IMR-90 (cell line): ENCODE data around the gene GPR176. TPM values are rescaled to one million over a fixed set of nuclear protein-coding genes. Genes with fewer than 3 reads are reported as not detected.

Experiments
- ATAC-seq: fragments of 200-7000 bp; cut with Tn5 transposase; 2 replicates; pipeline ENCODE4 v1.9.1; 2020; ENCODE audit warnings: low read depth, mild to moderate bottlenecking, moderate library complexity
- BruUV-seq: library from RNA; stranded (reverse); fragments of 400-500 nt; replicated peaks from 2 replicates; lab custom pipeline; 2021; lab: Mats Ljungman, UMichigan
- CTCF ChIA-PET: fragments of 300-600 bp; formaldehyde crosslinking; extraction: SDS; loops from one replicate; lab custom pipeline; 2021; ENCODE audit warnings: antibody characterized with exemption; lab: Yijun Ruan, JAX
- POLR2A ChIA-PET: fragments of 300-600 bp; sonication (Branson Sonifier 250); formaldehyde crosslinking; loops from one replicate; lab custom pipeline; 2022; ENCODE audit warnings: antibody characterized with exemption; ENCODE audit not compliant: unreplicated experiment; lab: Charles Lee
- DNase-seq: peaks from one replicate; pipeline ENCODE4 v3.0.0; 2013
- H2AFZ ChIP-seq: replicated peaks from 2 replicates; pipeline ENCODE3; 2013; ENCODE audit warnings: low read length, mild to moderate bottlenecking; ENCODE audit not compliant: poor library complexity
- H2AK5ac ChIP-seq: 2 replicates; pipeline ENCODE4 v1.6.1; 2013; ENCODE audit warnings: low read depth, low read length, inconsistent platforms
- H2AK9ac ChIP-seq: replicated peaks from 2 replicates; pipeline ENCODE3; 2013; ENCODE audit warnings: mild to moderate bottlenecking, low read depth, low read length, moderate library complexity; ENCODE audit not compliant: poor library complexity
- H2BK120ac ChIP-seq: 2 replicates; pipeline ENCODE4 v1.6.1; 2013; ENCODE audit warnings: low read depth, low read length, inconsistent platforms
- H2BK15ac ChIP-seq: 3 replicates; pipeline ENCODE4 v1.6.1; 2013; ENCODE audit warnings: low read depth, low read length, inconsistent platforms
- H2BK20ac ChIP-seq: 2 replicates; pipeline ENCODE4 v1.6.1; 2013; ENCODE audit warnings: low read depth, mild to moderate bottlenecking, inconsistent platforms, low read length, moderate library complexity
- H2BK5ac ChIP-seq: 2 replicates; pipeline ENCODE4 v1.6.1; 2013; ENCODE audit warnings: mild to moderate bottlenecking, low read depth, low read length, inconsistent platforms; ENCODE audit not compliant: poor library complexity, severe bottlenecking
- H3K14ac ChIP-seq: replicated peaks from 2 replicates; pipeline ENCODE4 v1.6.1; 2013; ENCODE audit warnings: low read depth, low read length, inconsistent platforms
- H3K18ac ChIP-seq: 2 replicates; pipeline ENCODE4 v1.6.1; 2013; ENCODE audit warnings: low read depth, low read length, control low read depth
- H3K23ac ChIP-seq: 2 replicates; pipeline ENCODE4 v1.6.1; 2013; ENCODE audit warnings: low read depth, low read length, inconsistent platforms
- H3K27ac ChIP-seq: 2 replicates; pipeline ENCODE4 v1.5.1; 2013; ENCODE audit warnings: mild to moderate bottlenecking, control low read depth, low read length; ENCODE audit not compliant: insufficient read depth
- H3K27me3 ChIP-seq: 2 replicates; pipeline ENCODE4 v1.6.1; 2013; ENCODE audit warnings: low read length; ENCODE audit not compliant: control insufficient read depth, insufficient read depth
- H3K36me3 ChIP-seq: 2 replicates; pipeline ENCODE4 v1.6.1; 2013; ENCODE audit warnings: low read length, mixed read lengths; ENCODE audit not compliant: control insufficient read depth, insufficient read depth
- H3K4ac ChIP-seq: 2 replicates; pipeline ENCODE4 v1.6.1; 2013; ENCODE audit warnings: low read depth, low read length, inconsistent platforms
- H3K4me1 ChIP-seq: 2 replicates; pipeline ENCODE4 v1.6.1; 2013; ENCODE audit warnings: low read length, mixed read lengths; ENCODE audit not compliant: control insufficient read depth, insufficient read depth
- H3K4me2 ChIP-seq: 2 replicates; pipeline ENCODE4 v1.6.1; 2013; ENCODE audit warnings: low read depth, mild to moderate bottlenecking, control low read depth, low read length, moderate library complexity
- H3K4me3 ChIP-seq: 2 replicates; pipeline ENCODE4 v1.5.1; 2013; ENCODE audit warnings: low read depth, mild to moderate bottlenecking, control low read depth, low read length, moderate library complexity; ENCODE audit not compliant: insufficient read depth
- H3K56ac ChIP-seq: 2 replicates; pipeline ENCODE4 v1.6.1; 2013; ENCODE audit warnings: low read length, inconsistent platforms; ENCODE audit not compliant: insufficient read depth; ENCODE audit errors: extremely low read depth
- H3K79me1 ChIP-seq, 2 experiments: 2 replicates each; pipeline ENCODE4 v1.6.1; 2013; ENCODE audit warnings: low read length in 2 of 2, inconsistent platforms in 1 of 2, low read depth in 1 of 2
- H3K9ac ChIP-seq: 2 replicates; pipeline ENCODE4 v1.6.1; 2013; ENCODE audit warnings: low read depth, low read length, control low read depth
- H3K9me1 ChIP-seq: 2 replicates; pipeline ENCODE4 v1.6.1; 2013; ENCODE audit warnings: low read length, inconsistent platforms; ENCODE audit not compliant: insufficient read depth
- H3K9me3 ChIP-seq: 2 replicates; pipeline ENCODE4 v1.6.1; 2013; ENCODE audit warnings: low read length; ENCODE audit not compliant: control insufficient read depth, insufficient read depth
- H4K20me1 ChIP-seq: 2 replicates; pipeline ENCODE4 v1.6.1; 2013; ENCODE audit warnings: low read length, inconsistent platforms; ENCODE audit not compliant: insufficient read depth
- H4K5ac ChIP-seq: 2 replicates; pipeline ENCODE4 v1.6.1; 2013; ENCODE audit warnings: mild to moderate bottlenecking, low read depth, low read length, control low read depth
- H4K8ac ChIP-seq, 2 experiments: 2 replicates each; pipeline ENCODE4 v1.6.1; 2013; ENCODE audit warnings: low read depth in 2 of 2, low read length in 2 of 2, control low read depth in 1 of 2, inconsistent platforms in 1 of 2
- H4K91ac ChIP-seq: 2 replicates; pipeline ENCODE4 v1.6.1; 2013; ENCODE audit warnings: low read depth, low read length, inconsistent platforms; ENCODE audit not compliant: insufficient read depth
- CHD1 ChIP-seq: IDR thresholded peaks from 2 replicates; pipeline ENCODE4 v1.6.1; 2012; ENCODE audit warnings: low read depth, low read length, improper control_type of control experiment
- FOS ChIP-seq: fragments of 150-350 bp; IDR thresholded peaks from 2 replicates; pipeline ENCODE4 v1.6.1; 2016; ENCODE audit warnings: low read depth, low read length
- POLR2A ChIP-seq: IDR thresholded peaks from 2 replicates; pipeline ENCODE4 v1.6.1; 2012; ENCODE audit warnings: mild to moderate bottlenecking, low read depth, low read length
- WGBS, 2 experiments: methylation state at CpG; one replicate each; pipeline versions ENCODE4 v1.1.5 to v1.1.7; 2013; ENCODE audit warnings: missing lambda C conversion rate in 2 of 2; ENCODE audit not compliant: insufficient read length in 1 of 2; ENCODE audit errors: extremely low coverage in 2 of 2; 5-methylcytosine and 5-hydroxymethylcytosine counted together
- dilution Hi-C: fragments of 300-500 bp; cut with HindIII; formaldehyde crosslinking; loops from one replicate; pipeline ENCODE4 v1.14.3; 2018; ENCODE audit warnings: low sequenced_read_pairs; ENCODE audit not compliant: unreplicated experiment
- in situ Hi-C: fragments of 300-500 bp; cut with MboI; formaldehyde crosslinking; loops from 3 replicates; pipeline ENCODE4 v1.14.3; 2019; ENCODE audit warnings: low sequenced_read_pairs, inconsistent platforms, mixed read lengths
- intact Hi-C: fragments of 100-400 bp; cut with micrococcal nuclease; formaldehyde crosslinking; loops from 2 replicates; pipeline ENCODE4 v1.10.0; 2022
- polyA plus RNA-seq, 3 experiments: library from polyadenylated mRNA; depleted of rRNA; stranded (reverse); fragments of >200 nt; gene quantifications; 2 replicates each; pipeline ENCODE4 v1.2.3, GENCODE V29; 2012; ENCODE audit warnings: low replicate concordance in 1 of 3
- total RNA-seq: library from RNA; depleted of rRNA; stranded (reverse); fragments of >200 nt; gene quantifications from 2 replicates; pipeline ENCODE4 v1.2.3, GENCODE V29; 2012

The GPR176 gene
- total and polyA plus RNA-seq, 2 of the 4 experiments (the other 2 are of a cell fraction), result 114 to 246 TPM

DNA sequence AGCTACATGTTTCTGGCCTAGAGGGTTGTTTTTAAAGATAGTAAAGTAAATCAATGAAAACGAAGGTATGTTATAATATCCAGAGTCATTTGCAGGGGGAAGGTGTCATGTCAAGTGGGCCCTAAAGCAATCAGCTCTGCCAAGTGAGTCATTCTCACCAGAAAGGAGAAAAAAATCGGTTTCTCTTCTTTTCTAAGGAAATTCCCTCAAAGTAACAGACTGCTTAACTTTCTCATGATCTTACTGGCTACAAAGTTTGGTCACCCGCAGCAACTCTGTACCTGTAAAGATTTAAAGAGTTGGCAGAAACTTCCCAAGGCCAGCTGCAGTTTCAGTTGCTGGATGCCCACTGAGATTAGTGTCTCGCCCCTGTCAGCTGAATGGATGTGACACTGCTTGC, 132.0 kb downstream of the GPR176 start:
- Histone ChIP-seq H2AFZ (no peak overlapping the region), H2AK5ac (peak overlapping the region; percentile 69), H3K9ac (peak overlapping the region; percentile 5; the same call in 1 of the 2 replicates), H3K4me3 (no peak overlapping the region), H3K18ac (peak overlapping the region; percentile 93), H3K14ac (peak overlapping the region; percentile 90), H3K36me3 (no peaks in the 10 kb centered on the region), H3K4me1 (peaks cover 27% of the 10 kb centered on the region), H3K23ac (peak overlapping the region; percentile 58; the same call in 1 of the 2 replicates), H2BK15ac (peak overlapping the region; percentile 27; the same call in 2 of the 3 replicates), H3K79me1 (peaks cover 10 to 65% of the 10 kb centered on the region in 2 experiments; a peak in 3 of 4 replicates), H4K5ac (peak overlapping the region; percentile 89), H3K4me2 (peak overlapping the region; percentile 51), H4K8ac (peak overlapping the region; percentile 9 to 72; a peak in 3 of 4 replicates), H3K27ac (peak overlapping the region; percentile 85), H3K56ac (no peak overlapping the region), H2AK9ac (no peak overlapping the region), H4K91ac (peak overlapping the region; percentile 73), H2BK120ac (peak overlapping the region; percentile 86), H3K9me1 (peaks cover 7% of the 10 kb centered on the region), H2BK5ac (peak overlapping the region; percentile 79), H2BK20ac (peak overlapping the region; percentile 88), H3K4ac (peak overlapping the region; percentile 87), H3K9me3 (no peaks in the 10 kb centered on the region), H4K20me1 (peaks cover 4% of the 10 kb centered on the region; the same call in 1 of the 2 replicates), H3K27me3 (no peaks in the 10 kb centered on the region)
- DNase-seq (peak; percentile 52), ATAC-seq (no peak)
- CTCF ChIA-PET, result interaction anchor here (0.6 to 2.6 kb wide), 4 partner anchors 15 to 100 kb away, joined by 3 to 9 read pairs (median 6); no protein-coding TSS in a partner anchor
- intact Hi-C loops, result loop anchor here (2.0 to 10.0 kb wide), 5 partner anchors 131 to 1083 kb away; partner anchors contain the start of gene BMF
- in situ Hi-C loops, result loop anchor here (10.0 kb wide), 1 partner anchor 167 kb away; no protein-coding TSS in a partner anchor
- 73% methylated on average over 2 of the region's 4 CpGs; no CpG with 5 or more reads in 1 of the 2 experiments for WGBS, 2 experiments
- dilution Hi-C loops, result no loop called here
- BruUV-seq, result no TSS peak
- TF ChIP-seq CHD1 (no peak), FOS (peak; percentile 49; the same call in 1 of the 2 replicates), POLR2A (no peak)
- POLR2A ChIA-PET, result no interaction called here
